ENCODE results near the gene OR5M3. TPM values are rescaled to one million over a fixed set of nuclear protein-coding genes. Genes with fewer than 3 reads are reported as not detected.

The OR5M3 gene
- polyA plus RNA-seq, 1 of the 3 experiments (the other 2 are of a cell fraction): not detected

DNA sequence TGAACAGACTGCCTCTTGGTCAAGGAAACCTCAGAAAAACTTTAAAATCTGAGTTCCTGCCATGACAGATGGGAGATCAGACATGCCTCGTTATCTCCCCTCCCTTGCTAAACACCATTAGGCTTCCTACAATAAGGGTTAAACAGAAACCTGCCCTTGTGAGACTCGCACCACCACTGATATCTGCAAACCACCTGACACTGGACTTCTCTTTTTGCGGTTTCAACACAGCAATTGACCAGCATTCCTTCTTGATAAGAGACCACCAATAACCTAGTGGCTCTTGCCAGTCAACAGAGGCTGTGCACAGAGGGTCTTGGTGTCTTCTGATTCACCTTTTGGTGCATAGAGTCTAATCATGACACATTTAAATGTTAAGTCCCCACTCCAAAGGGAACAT lies 13.6 kb upstream of the OR5M3 start (continued):
- no peak for TF ChIP-seq FOXJ3 (CRISPR knock-in tag; IDR thresholded peaks at IDR 0.05)
- no peak for TF ChIP-seq POLR2AphosphoS5 (IDR thresholded peaks at IDR 0.05; ENCODE audit: low read depth, low read length)

DNA sequence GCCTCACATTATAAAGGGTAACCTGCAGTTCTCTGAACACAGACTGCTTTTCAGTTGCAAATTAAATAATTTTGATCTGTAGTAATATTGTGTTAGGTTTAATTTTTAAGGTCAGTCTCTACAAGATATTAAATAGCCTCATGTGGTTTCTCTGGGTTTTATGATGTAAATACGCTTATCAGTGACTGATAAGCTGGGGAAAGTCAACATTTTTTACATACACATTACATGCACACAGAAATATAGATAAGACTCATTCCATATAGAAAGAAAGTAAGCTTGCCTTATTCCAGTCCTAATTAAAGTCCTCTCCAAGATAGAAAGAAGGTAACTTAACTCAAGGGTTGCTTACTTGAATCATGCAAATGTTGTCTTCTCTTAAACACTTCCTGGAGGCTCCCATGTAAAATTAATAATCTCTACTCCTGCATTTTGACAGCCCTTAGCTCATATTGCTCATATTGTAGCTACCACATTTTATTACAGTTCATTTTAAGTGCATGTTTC lies 1.6 kb upstream of the OR5M3 start:
- H3K79me2 ChIP-seq (ENCODE audit: insufficient read depth): no peaks in the 10 kb centered on the region
- H4K20me1 ChIP-seq (ENCODE audit: insufficient read depth): no peaks in the 10 kb centered on the region
- WGBS (ENCODE audit: low lambda C conversion rate): 0% methylated on average over 1 of the region's 1 CpG
- no peaks in the 10 kb centered on the region for H3K36me3 ChIP-seq (replicated peaks in 1 of 2; ENCODE audit: control insufficient read depth in 1 of 2, insufficient read depth in 2 of 2, low read length in 1 of 2)
- CTCF ChIA-PET: no interaction called here
- TF ChIP-seq, protein P1, sequence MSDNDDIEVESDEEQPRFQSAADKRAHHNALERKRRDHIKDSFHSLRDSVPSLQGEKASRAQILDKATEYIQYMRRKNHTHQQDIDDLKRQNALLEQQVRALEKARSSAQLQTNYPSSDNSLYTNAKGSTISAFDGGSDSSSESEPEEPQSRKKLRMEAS (IDR thresholded peaks at IDR 0.05; ENCODE audit: low read depth): no peak
- no peak for TF ChIP-seq REST (IDR thresholded peaks at IDR 0.05; ENCODE audit: low read depth, low read length)
- TF ChIP-seq, protein P2, sequence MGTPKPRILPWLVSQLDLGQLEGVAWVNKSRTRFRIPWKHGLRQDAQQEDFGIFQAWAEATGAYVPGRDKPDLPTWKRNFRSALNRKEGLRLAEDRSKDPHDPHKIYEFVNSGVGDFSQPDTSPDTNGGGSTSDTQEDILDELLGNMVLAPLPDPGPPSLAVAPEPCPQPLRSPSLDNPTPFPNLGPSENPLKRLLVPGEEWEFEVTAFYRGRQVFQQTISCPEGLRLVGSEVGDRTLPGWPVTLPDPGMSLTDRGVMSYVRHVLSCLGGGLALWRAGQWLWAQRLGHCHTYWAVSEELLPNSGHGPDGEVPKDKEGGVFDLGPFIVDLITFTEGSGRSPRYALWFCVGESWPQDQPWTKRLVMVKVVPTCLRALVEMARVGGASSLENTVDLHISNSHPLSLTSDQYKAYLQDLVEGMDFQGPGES (IDR thresholded peaks at IDR 0.05; ENCODE audit: low read depth, low read length): no peak
- no peak for TF ChIP-seq EZH2phosphoT487 (IDR thresholded peaks at IDR 0.05; ENCODE audit: borderline replicate concordance, low read depth)
- TF ChIP-seq, protein P3, sequence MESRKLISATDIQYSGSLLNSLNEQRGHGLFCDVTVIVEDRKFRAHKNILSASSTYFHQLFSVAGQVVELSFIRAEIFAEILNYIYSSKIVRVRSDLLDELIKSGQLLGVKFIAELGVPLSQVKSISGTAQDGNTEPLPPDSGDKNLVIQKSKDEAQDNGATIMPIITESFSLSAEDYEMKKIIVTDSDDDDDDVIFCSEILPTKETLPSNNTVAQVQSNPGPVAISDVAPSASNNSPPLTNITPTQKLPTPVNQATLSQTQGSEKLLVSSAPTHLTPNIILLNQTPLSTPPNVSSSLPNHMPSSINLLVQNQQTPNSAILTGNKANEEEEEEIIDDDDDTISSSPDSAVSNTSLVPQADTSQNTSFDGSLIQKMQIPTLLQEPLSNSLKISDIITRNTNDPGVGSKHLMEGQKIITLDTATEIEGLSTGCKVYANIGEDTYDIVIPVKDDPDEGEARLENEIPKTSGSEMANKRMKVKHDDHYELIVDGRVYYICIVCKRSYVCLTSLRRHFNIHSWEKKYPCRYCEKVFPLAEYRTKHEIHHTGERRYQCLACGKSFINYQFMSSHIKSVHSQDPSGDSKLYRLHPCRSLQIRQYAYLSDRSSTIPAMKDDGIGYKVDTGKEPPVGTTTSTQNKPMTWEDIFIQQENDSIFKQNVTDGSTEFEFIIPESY (IDR thresholded peaks at IDR 0.05; ENCODE audit: borderline replicate concordance, low read depth): no peak
- TF ChIP-seq GABPA (IDR thresholded peaks at IDR 0.05; ENCODE audit: low read depth): no peak
- TF ChIP-seq, protein P4, sequence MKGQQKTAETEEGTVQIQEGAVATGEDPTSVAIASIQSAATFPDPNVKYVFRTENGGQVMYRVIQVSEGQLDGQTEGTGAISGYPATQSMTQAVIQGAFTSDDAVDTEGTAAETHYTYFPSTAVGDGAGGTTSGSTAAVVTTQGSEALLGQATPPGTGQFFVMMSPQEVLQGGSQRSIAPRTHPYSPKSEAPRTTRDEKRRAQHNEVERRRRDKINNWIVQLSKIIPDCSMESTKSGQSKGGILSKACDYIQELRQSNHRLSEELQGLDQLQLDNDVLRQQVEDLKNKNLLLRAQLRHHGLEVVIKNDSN (IDR thresholded peaks at IDR 0.05; ENCODE audit: borderline replicate concordance, low read depth): no peak
- no peak for TF ChIP-seq GATA2 (CRISPR knock-in tag; IDR thresholded peaks at IDR 0.05)
- no peak for TF ChIP-seq RFX5 (IDR thresholded peaks at IDR 0.05; ENCODE audit: low read length)
- TF ChIP-seq TAF1 (IDR thresholded peaks at IDR 0.05; ENCODE audit: borderline replicate concordance, low read depth, low read length): no peak
- TF ChIP-seq, protein P5, sequence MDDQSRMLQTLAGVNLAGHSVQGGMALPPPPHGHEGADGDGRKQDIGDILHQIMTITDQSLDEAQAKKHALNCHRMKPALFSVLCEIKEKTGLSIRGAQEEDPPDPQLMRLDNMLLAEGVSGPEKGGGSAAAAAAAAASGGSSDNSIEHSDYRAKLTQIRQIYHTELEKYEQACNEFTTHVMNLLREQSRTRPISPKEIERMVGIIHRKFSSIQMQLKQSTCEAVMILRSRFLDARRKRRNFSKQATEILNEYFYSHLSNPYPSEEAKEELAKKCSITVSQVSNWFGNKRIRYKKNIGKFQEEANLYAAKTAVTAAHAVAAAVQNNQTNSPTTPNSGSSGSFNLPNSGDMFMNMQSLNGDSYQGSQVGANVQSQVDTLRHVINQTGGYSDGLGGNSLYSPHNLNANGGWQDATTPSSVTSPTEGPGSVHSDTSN (IDR thresholded peaks at IDR 0.05): no peak
- no peak for TF ChIP-seq YY1 (IDR thresholded peaks at IDR 0.05; ENCODE audit: low read depth)
- no peak for TF ChIP-seq SIN3A (IDR thresholded peaks at IDR 0.05; ENCODE audit: borderline replicate concordance, low read depth, low read length)
- TF ChIP-seq FOSL2 (IDR thresholded peaks at IDR 0.05; ENCODE audit: borderline replicate concordance, low read depth): no peak
- H3K4me3 ChIP-seq (ENCODE audit: low read depth in 2 of 2, low read length in 1 of 2): no peak overlapping the region
- no peaks in the 10 kb centered on the region; the same call in 1 of the 2 replicates for H3K9me2 ChIP-seq
- H3F3A ChIP-seq (replicated peaks; ENCODE audit: insufficient read depth): no peaks in the 10 kb centered on the region
- no peaks in the 10 kb centered on the region for H3K27me3 ChIP-seq (ENCODE audit: insufficient read depth)
- H2AFZ ChIP-seq (ENCODE audit: low read depth): no peak overlapping the region
- no peak overlapping the region for H3K9ac ChIP-seq
- POLR2A ChIA-PET: no interaction called here
- DNase-seq: no peak
- H3K4me1 ChIP-seq (ENCODE audit: control insufficient read depth in 1 of 2, insufficient read depth in 2 of 2, low read depth in 1 of 2, low read length in 1 of 2): no peaks in the 10 kb centered on the region
- no peak overlapping the region for H3K27ac ChIP-seq (ENCODE audit: low read depth in 2 of 2, low read length in 1 of 2)
- H3K4me2 ChIP-seq: no peak overlapping the region
- H3K9me3 ChIP-seq: no peaks in the 10 kb centered on the region

Data from SK-N-SH (cell line).